Transverse colon (tissue), 4 donors: ENCODE data around the gene HMCN2. TPM values are rescaled to one million over a fixed set of nuclear protein-coding genes. Genes with fewer than 3 reads are reported as not detected.

Experiments used
- DNase-seq: peaks from one replicate; pipeline ENCODE4 v3.0.0-alpha.2; 2019
- H3K27ac ChIP-seq, 4 donors: fragments of 200-600 bp; sonication (generic); 2 replicates each; pipeline ENCODE4 v1.5.1; 2016 to 2018; ENCODE audit warnings: inconsistent platforms in 4 of 4
- H3K27me3 ChIP-seq: fragments of 200-600 bp; sonication (generic); 2 replicates; pipeline ENCODE4 v1.5.1; 2017; ENCODE audit warnings: inconsistent platforms
- H3K36me3 ChIP-seq, 4 donors: fragments of 200-600 bp; sonication (generic); 2 replicates each; pipeline ENCODE4 v1.5.1; 2017 to 2019; ENCODE audit warnings: inconsistent platforms in 4 of 4
- H3K4me1 ChIP-seq, 4 donors: fragments of 200-600 bp; sonication (generic); 2 replicates each; pipeline ENCODE4 v1.5.1; 2017 to 2020; ENCODE audit warnings: inconsistent platforms in 4 of 4
- H3K4me3 ChIP-seq, 4 donors: fragments of 200-600 bp; sonication (generic); 1 replicate in 1 of 4; 2 replicates in 3 of 4; pipeline versions ENCODE4 v1.5.1 to v1.6.1; 2017 to 2019; ENCODE audit warnings: inconsistent platforms in 4 of 4
- H3K9me3 ChIP-seq, 2 donors: fragments of 200-600 bp; sonication (generic); 2 replicates each; pipeline ENCODE4 v1.5.1; 2017 to 2019; ENCODE audit warnings: inconsistent platforms in 2 of 2
- CTCF ChIP-seq, 5 experiments: fragments of 200-600 bp in 3 of 5; fragments of 450-650 bp in 2 of 5; sonication (generic) in 3 of 5; IDR thresholded peaks; 1 replicate in 2 of 5; 2 replicates in 3 of 5; pipeline ENCODE4 v1.5.1; 2016 to 2017; ENCODE audit warnings: antibody characterized with exemption in 5 of 5, inconsistent platforms in 3 of 5, mild to moderate bottlenecking in 2 of 5, moderate library complexity in 1 of 5
- EP300 ChIP-seq: sonication (generic); formaldehyde crosslinking; IDR thresholded peaks from one replicate; pipeline ENCODE4 v1.6.1; 2017; ENCODE audit warnings: antibody characterized with exemption, low read depth
- POLR2A ChIP-seq: fragments of 450-650 bp; IDR thresholded peaks from one replicate; pipeline ENCODE4 v1.6.1; 2016; ENCODE audit warnings: antibody characterized with exemption, mild to moderate bottlenecking, moderate library complexity
- POLR2AphosphoS5 ChIP-seq, 3 donors: sonication (generic); formaldehyde crosslinking; IDR thresholded peaks; one replicate each; pipeline ENCODE4 v1.6.1; 2016; ENCODE audit warnings: antibody characterized with exemption in 3 of 3
- WGBS, 2 donors: methylation state at CpG; one replicate each; pipeline ENCODE4 v1.1.5; 2018; ENCODE audit warnings: low coverage in 1 of 2; 5-methylcytosine and 5-hydroxymethylcytosine counted together
- in situ Hi-C, 4 donors: fragments of 200-750 bp; cut with MboI; loops; one replicate each; pipeline versions ENCODE4 v1.15.0 to v1.15.1; 2017; ENCODE audit warnings: low sequenced_read_pairs in 3 of 4, low pct_ligation_motif_present in 1 of 4, low pct_unique_long_range_greater_than_20kb in 1 of 4
- intact Hi-C: fragments of 100-400 bp; cut with DNase I; formaldehyde crosslinking; loops from one replicate; pipeline ENCODE4 v1.15.1; 2023; ENCODE audit warnings: low total_unique reads
- total RNA-seq, 4 donors: library from RNA; depleted of rRNA; stranded (reverse); fragments of >200 nt; gene quantifications; one replicate each; pipeline ENCODE4 v1.1.0, GENCODE V29; 2016

Gene HMCN2
- total RNA-seq, 4 donors from 2014 or later: 7.8 to 40.0 (median 15.2) TPM

GRCh38 chr9:130268521-130269211, 3.1 kb downstream of the HMCN2 start:
- Histone ChIP-seq H3K27me3 (peaks cover 50% of the 10 kb centered on the region), H3K36me3 (no peaks in the 10 kb centered on the region), H3K4me1 (peaks cover 0 to 26% (median 12%) of the 10 kb centered on the region in 4 donors), H3K4me3 (peak overlapping the region in 2 of 4 donors; percentile 4 to 22), H3K27ac (peak overlapping the region; percentile 69 to 89 (median 82)), H3K9me3 (no peaks in the 10 kb centered on the region)
- in situ Hi-C loops (no loop called here), intact Hi-C loops (loop anchor here (10.0 kb wide), 1 partner anchor 56 kb away; no protein-coding TSS in a partner anchor)
- DNase-seq: no peak
- TF ChIP-seq CTCF (IDR thresholded peaks at IDR 0.05) (no peak), EP300 (no peak), POLR2AphosphoS5 (IDR thresholded peaks at IDR 0.05) (peak in 2 of 3 donors; percentile 29 to 43)
- WGBS, 2 donors: 42 to 44% methylated on average over 5 to 16 of the region's 16 CpGs

GRCh38 chr9:130271473-130271872, 5.9 kb downstream of the HMCN2 start:
- intact Hi-C loops: no loop called here
- Histone ChIP-seq H3K27ac (peak overlapping the region; percentile 69 to 89 (median 82)), H3K9me3 (no peaks in the 10 kb centered on the region), H3K36me3 (no peaks in the 10 kb centered on the region), H3K4me3 (no peak overlapping the region), H3K4me1 (peaks cover 0 to 10% (median 5%) of the 10 kb centered on the region in 4 donors), H3K27me3 (peaks cover 21% of the 10 kb centered on the region)
- 70 to 76% methylated on average over 6 of the region's 6 CpGs for WGBS, 2 donors
- in situ Hi-C loops: no loop called here
- DNase-seq: no peak
- TF ChIP-seq POLR2AphosphoS5 (IDR thresholded peaks at IDR 0.05) (no peak), POLR2A (no peak), CTCF (IDR thresholded peaks at IDR 0.05) (no peak), EP300 (no peak)

DNA sequence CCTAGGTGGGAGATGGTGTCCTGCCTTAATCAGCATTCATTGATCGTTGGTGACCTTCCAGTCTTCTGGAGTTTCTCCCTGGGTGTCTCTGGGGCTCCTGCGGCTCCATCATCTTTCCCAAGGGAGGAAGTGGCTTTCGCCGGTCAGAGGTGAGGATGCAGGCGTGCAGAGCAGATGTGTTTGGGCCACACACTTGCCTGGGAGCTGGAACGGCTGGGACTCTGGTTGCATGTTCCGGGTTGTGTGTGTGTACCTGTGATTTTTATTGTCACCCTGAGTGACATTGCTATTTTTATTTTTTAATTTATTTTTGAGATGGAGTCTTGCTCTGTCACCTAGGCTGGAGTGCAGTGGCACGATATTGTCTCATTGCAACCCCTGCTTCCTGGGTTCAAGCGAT, 9.6 kb downstream of the HMCN2 start:
- DNase-seq: no peak
- intact Hi-C loops: no loop called here
- Histone ChIP-seq H3K9me3 (no peaks in the 10 kb centered on the region), H3K27ac (no peak overlapping the region), H3K4me3 (no peak overlapping the region), H3K27me3 (no peaks in the 10 kb centered on the region), H3K4me1 (no peaks in the 10 kb centered on the region), H3K36me3 (no peaks in the 10 kb centered on the region)
- TF ChIP-seq CTCF (IDR thresholded peaks at IDR 0.05) (no peak), EP300 (no peak), POLR2A (no peak)
- in situ Hi-C loops: no loop called here
- 82 to 92% methylated on average over 2 to 9 of the region's 9 CpGs for WGBS, 2 donors

GRCh38 chr9:130276121-130276520, 10.6 kb downstream of the HMCN2 start:
- no peaks in the 10 kb centered on the region for H3K36me3 ChIP-seq
- no peak for TF ChIP-seq CTCF (IDR thresholded peaks at IDR 0.05)
- no peak for TF ChIP-seq EP300
- no peak for TF ChIP-seq POLR2A
- TF ChIP-seq POLR2AphosphoS5 (IDR thresholded peaks at IDR 0.05): no peak
- intact Hi-C loops (no loop called here), in situ Hi-C loops (no loop called here)
- no peaks in the 10 kb centered on the region for H3K27me3 ChIP-seq
- no peak overlapping the region for H3K4me3 ChIP-seq
- no peak for DNase-seq
- 67% methylated on average over 3 of the region's 3 CpGs; no CpG with 5 or more reads in 1 of the 2 donors for WGBS, 2 donors
- H3K9me3 ChIP-seq: no peaks in the 10 kb centered on the region
- peak overlapping the region in 3 of 4 donors; percentile 29 to 34 (median 30) for H3K27ac ChIP-seq
- H3K4me1 ChIP-seq: no peaks in the 10 kb centered on the region
